Measurements from ENCODE around the gene CNGA3. TPM values are rescaled to one million over a fixed set of nuclear protein-coding genes. Genes with fewer than 3 reads are reported as not detected.

Gene CNGA3
- total RNA-seq, 3 donors from 2014 or later: under 0.01 to 0.15 TPM; not detected in 1

DNA sequence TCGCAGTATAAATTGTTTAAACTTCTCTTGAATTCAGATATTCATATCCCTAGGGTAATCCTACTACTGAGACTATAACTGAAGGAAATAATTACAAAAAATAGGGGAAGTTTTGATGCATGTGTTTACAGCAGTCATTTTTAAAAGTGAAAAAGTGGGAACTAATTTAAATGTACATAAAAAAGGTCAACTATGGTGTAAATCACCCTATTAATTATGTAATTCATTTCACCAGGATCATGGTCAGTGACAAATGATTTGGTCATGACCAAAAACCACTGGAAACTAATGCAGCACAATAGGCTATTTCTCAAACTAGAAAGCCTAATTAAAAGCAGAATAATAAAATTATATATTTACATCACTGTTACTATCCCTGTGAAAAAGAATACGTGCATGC is 5.0 kb upstream of the CNGA3 start:
- TF ChIP-seq POLR2AphosphoS5 (IDR thresholded peaks at IDR 0.05): no peak
- TF ChIP-seq, protein P1, sequence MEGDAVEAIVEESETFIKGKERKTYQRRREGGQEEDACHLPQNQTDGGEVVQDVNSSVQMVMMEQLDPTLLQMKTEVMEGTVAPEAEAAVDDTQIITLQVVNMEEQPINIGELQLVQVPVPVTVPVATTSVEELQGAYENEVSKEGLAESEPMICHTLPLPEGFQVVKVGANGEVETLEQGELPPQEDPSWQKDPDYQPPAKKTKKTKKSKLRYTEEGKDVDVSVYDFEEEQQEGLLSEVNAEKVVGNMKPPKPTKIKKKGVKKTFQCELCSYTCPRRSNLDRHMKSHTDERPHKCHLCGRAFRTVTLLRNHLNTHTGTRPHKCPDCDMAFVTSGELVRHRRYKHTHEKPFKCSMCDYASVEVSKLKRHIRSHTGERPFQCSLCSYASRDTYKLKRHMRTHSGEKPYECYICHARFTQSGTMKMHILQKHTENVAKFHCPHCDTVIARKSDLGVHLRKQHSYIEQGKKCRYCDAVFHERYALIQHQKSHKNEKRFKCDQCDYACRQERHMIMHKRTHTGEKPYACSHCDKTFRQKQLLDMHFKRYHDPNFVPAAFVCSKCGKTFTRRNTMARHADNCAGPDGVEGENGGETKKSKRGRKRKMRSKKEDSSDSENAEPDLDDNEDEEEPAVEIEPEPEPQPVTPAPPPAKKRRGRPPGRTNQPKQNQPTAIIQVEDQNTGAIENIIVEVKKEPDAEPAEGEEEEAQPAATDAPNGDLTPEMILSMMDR (IDR thresholded peaks at IDR 0.05): no peak
- TF ChIP-seq POLR2A (IDR thresholded peaks at IDR 0.05): no peak
- Histone ChIP-seq H3K4me3 (no peak overlapping the region), H3K9me3 (peaks cover 0 to 12% of the 10 kb centered on the region in 2 donors), H3K4me1 (no peaks in the 10 kb centered on the region), H3K27me3 (peaks cover 0 to 21% of the 10 kb centered on the region in 2 donors), H3K27ac (no peak overlapping the region), H3K36me3 (no peaks in the 10 kb centered on the region)
- no peak for DNase-seq (ENCODE audit: low spot score in 2 of 2)
- intact Hi-C loops (cut with DNase I; ENCODE audit: low total_unique reads): no loop called here

DNA sequence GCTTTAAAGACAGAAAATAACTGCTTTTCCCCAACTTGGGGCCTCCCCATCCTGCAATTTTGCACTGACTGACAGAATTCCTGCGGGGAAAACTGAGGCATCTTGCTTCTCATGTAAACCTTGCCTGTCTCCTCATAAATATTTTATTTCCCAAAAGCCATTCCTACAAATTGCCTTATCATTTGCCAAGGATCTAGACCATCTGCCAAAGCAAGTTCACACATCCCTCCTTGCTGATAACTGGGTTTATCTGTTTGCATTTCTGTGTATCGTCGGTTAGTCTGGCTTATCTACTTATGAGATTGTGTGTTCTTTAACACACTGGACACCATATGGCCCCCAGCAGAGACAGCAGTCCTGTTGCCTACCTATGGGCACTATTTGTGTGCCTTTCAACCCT is 3.0 kb upstream of the CNGA3 start:
- no peaks in the 10 kb centered on the region for H3K36me3 ChIP-seq
- intact Hi-C loops (cut with DNase I; ENCODE audit: low total_unique reads): no loop called here
- no peak for DNase-seq (ENCODE audit: low spot score in 2 of 2)
- H3K27ac ChIP-seq: no peak overlapping the region
- H3K9me3 ChIP-seq: peaks cover 0 to 8% of the 10 kb centered on the region in 2 donors
- TF ChIP-seq, protein P1 (IDR thresholded peaks at IDR 0.05): no peak
- no peak for TF ChIP-seq POLR2AphosphoS5 (IDR thresholded peaks at IDR 0.05)
- no peak for TF ChIP-seq POLR2A (IDR thresholded peaks at IDR 0.05)
- peaks cover 0 to 5% of the 10 kb centered on the region in 2 donors for H3K4me1 ChIP-seq
- H3K4me3 ChIP-seq: no peak overlapping the region
- peaks cover 12 to 42% of the 10 kb centered on the region in 2 donors for H3K27me3 ChIP-seq

DNA sequence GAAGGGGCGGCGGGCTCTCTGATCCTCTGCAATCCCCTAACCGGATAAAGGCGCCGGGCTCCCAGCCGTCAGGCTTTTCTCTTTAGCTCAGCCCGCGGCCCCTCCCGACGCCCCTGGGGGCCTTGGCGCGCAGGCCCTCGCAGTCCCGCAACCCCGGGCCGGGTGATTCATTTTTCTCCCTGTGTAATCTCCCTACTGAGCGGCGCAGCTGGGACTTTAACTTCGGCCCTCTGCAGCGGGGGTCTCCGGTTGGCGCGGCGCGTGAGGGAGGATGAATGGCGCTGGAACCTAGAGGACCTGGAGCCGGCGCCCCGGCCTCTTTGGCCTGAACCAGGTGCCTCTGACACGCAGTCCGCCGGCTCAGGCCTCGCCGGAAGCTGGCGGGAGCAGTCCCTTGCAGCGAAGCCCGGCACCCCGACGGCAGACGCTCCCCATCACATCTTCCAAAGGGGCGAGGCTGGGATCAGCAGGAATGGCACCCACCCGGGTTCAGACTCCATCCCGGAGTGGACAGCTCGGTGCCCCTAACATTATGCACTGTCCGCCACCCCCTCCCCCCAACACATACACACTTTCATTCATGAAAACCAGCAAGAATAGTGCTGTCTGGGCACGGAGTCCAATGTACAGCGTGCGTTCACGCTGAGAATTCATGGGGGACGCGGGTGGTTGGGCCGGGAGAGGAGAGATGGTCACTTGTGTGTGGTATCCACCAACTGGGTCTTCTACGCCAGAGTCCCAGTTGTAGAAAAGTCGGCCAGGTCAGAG is 1.2 kb downstream of the CNGA3 start:
- Histone ChIP-seq H3K36me3 (no peaks in the 10 kb centered on the region), H3K27ac (no peak overlapping the region), H3K4me1 (peaks cover 0 to 5% of the 10 kb centered on the region in 2 donors), H3K9me3 (no peaks in the 10 kb centered on the region), H3K27me3 (peaks cover 12 to 66% of the 10 kb centered on the region in 2 donors), H3K4me3 (peak overlapping the region in 1 of 3 donors; percentile 53)
- no peak for DNase-seq (ENCODE audit: low spot score in 2 of 2)
- intact Hi-C loops (cut with DNase I; ENCODE audit: low total_unique reads): no loop called here
- TF ChIP-seq POLR2A (IDR thresholded peaks at IDR 0.05) (no peak), POLR2AphosphoS5 (IDR thresholded peaks at IDR 0.05) (no peak)
- TF ChIP-seq, protein P1 (IDR thresholded peaks at IDR 0.05): no peak

DNA sequence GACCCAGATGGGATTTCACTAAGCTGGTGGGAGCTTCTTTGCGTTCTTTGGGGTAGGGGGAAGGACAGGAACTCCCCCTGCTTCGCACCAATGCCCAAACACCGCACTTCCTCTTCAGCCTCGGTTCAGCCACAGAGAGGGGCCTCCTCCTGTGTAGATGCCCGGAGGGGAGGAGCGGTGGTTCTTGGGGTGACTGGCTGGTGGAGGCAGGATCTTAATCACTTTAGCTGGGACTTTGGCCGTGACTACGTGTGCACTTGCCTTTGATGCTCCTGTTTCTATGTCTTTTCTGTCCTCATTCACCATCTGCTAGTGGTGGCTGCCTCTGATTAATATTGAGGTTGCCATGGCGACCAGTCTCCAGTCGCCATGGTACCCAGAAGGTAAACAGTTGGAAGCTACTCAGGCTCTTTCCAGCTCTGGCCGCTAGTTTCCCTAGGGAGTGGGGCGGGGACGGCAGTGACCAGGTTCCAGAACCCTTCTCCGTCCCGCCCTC is 1.9 kb downstream of the CNGA3 start:
- Histone ChIP-seq H3K36me3 (no peaks in the 10 kb centered on the region), H3K27ac (no peak overlapping the region), H3K27me3 (peaks cover 12 to 69% of the 10 kb centered on the region in 2 donors), H3K4me1 (peaks cover 0 to 5% of the 10 kb centered on the region in 2 donors), H3K9me3 (no peaks in the 10 kb centered on the region), H3K4me3 (no peak overlapping the region)
- intact Hi-C loops (cut with DNase I; ENCODE audit: low total_unique reads): no loop called here
- no peak for DNase-seq (ENCODE audit: low spot score in 2 of 2)
- TF ChIP-seq, protein P1 (IDR thresholded peaks at IDR 0.05): no peak
- TF ChIP-seq POLR2AphosphoS5 (IDR thresholded peaks at IDR 0.05) (no peak), POLR2A (IDR thresholded peaks at IDR 0.05) (no peak)

DNA sequence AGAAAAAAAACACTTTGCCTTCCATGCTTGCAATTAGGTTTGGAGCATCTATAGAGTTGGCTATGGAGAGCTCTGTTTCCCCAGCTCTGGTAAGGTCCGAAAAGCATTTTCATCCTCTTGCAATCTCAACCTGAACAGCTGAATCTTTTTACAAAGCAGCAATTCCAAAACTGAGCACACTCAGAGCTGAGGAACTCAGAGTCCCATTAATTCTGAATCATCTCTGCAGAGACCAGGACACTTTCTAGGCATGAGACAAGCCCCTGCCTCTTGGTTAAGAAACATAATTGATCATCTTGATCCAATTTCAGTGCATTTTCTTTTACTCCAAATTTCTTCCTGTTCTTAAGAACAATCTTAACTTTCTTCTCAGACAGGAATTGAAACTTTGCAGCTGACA is 4.2 kb downstream of the CNGA3 start:
- Histone ChIP-seq H3K36me3 (no peaks in the 10 kb centered on the region), H3K9me3 (peaks cover 0 to 5% of the 10 kb centered on the region in 2 donors), H3K27ac (no peak overlapping the region), H3K4me1 (peaks cover 0 to 5% of the 10 kb centered on the region in 2 donors), H3K4me3 (no peak overlapping the region), H3K27me3 (peaks cover 12 to 55% of the 10 kb centered on the region in 2 donors)
- intact Hi-C loops (cut with DNase I; ENCODE audit: low total_unique reads): no loop called here
- TF ChIP-seq POLR2A (IDR thresholded peaks at IDR 0.05): no peak
- DNase-seq (ENCODE audit: low spot score in 2 of 2): no peak

All from breast epithelium (tissue), 4 donors.